Astrocyte of the cerebellum (primary cell): Measurements from ENCODE around the gene VSTM2L.

Experiments used
- DNase-seq: peaks from one replicate; pipeline ENCODE4 v3.0.0-alpha.2; 2011; ENCODE audit warnings: low read depth
- H3K4me3 ChIP-seq: 2 replicates; pipeline ENCODE4 v1.5.1; 2011; ENCODE audit warnings: mild to moderate bottlenecking, low read depth, low read length, moderate library complexity
- CTCF ChIP-seq: IDR thresholded peaks from 2 replicates; pipeline ENCODE4 v1.5.1; 2012; ENCODE audit warnings: low read length, low read depth, moderate library complexity, mild to moderate bottlenecking; ENCODE audit errors: missing control alignments
- in situ Hi-C: cut with HindIII; loops from 2 replicates; pipeline ENCODE4 v1.10.0; 2017; ENCODE audit warnings: low sequenced_read_pairs

Gene VSTM2L

DNA sequence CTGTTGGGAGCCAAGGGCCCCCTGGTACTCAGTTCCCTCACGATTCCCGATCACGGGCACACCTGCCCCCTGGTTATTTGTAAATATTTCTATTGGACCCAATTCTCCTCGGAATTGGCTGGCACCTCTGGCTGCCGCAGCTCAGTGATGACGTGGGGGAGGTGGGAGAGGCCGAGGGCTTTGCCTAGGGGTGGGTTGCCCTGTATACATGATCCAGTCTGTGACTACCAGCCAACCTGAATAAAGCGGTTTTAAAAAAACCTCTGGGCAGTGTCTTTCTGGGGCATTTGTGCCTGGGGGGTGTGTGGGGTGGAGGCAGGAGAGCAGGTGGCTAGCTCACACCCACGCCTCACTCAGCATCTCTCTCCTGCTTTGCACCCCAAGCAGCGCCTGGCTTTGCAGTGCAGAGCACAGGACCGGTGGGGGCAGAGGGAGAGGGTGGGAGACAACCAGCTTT, 42.2 kb downstream of the VSTM2L start:
- in situ Hi-C loops = no loop called here
- no peak for DNase-seq
- H3K4me3 ChIP-seq = no peak overlapping the region
- no peak for TF ChIP-seq CTCF

GRCh38 chr20:37946946-37947345, 44.0 kb downstream of the VSTM2L start:
- no peak overlapping the region for H3K4me3 ChIP-seq
- in situ Hi-C loops = no loop called here
- DNase-seq = no peak
- no peak for TF ChIP-seq CTCF

DNA sequence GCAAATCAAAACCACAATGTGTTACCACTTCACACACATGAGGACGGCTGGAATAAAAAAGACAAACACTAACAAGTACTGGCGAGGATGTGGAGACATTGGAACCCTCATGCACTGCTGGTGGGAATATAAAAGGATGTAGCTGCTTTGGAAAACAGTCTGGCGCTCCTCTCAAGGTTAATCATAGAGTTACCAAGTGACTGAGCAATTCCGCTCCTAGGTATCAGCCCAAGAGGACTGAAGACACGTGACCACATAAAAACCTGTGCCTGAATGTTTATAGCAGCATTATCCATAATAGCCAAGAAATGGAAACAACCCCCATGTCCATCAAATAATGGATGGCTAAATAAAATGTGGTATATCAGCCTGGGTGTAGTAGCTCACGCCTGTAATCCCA, 45.0 kb downstream of the VSTM2L start:
- in situ Hi-C loops = no loop called here
- DNase-seq = no peak
- TF ChIP-seq CTCF = no peak
- H3K4me3 ChIP-seq = no peak overlapping the region

GRCh38 chr20:37948956-37949355, 46.0 kb downstream of the VSTM2L start:
- in situ Hi-C loops = no loop called here
- DNase-seq = no peak
- no peak overlapping the region for H3K4me3 ChIP-seq
- no peak for TF ChIP-seq CTCF

DNA sequence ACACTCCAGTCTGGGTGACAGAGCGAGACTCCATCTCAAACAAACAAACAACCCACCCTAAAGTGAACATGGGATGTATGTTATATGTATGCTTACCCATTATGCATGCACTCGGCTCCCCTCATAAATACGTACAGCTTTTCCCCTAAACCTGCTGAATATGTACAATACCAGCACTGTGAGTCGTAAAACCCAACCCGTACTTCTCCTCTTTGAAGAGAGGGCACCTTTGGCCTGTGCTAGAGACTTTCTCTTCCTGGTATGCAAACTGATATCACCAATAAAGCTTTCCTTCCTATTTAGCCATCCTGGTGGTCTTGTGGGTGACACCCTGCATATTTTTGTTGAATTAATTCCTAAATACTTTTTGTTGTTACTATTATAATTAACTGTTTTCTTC, 51.3 kb downstream of the VSTM2L start:
- no peak for DNase-seq
- TF ChIP-seq CTCF = no peak
- no peak overlapping the region for H3K4me3 ChIP-seq
- in situ Hi-C loops = no loop called here

- no peak overlapping the region for H3K4me3 ChIP-seq
- DNase-seq = no peak
- in situ Hi-C loops = no loop called here
- no peak for TF ChIP-seq CTCF
Observed at GRCh38 chr20:37954626-37955025, 51.7 kb downstream of the VSTM2L start.

GRCh38 chr20:37955511-37955910, 52.6 kb downstream of the VSTM2L start:
- in situ Hi-C loops = no loop called here
- no peak for DNase-seq
- no peak for TF ChIP-seq CTCF
- no peak overlapping the region for H3K4me3 ChIP-seq
